Measurements from ENCODE around the gene GRAMD1A.
"Not testable (repeated sequence)": the region's sequence is repeated elsewhere in the genome, so short reads cannot be mapped to it uniquely, and the experiment has no call there.

Gene GRAMD1A

GRCh38 chr19:35021596-35021995 lies 21.5 kb downstream of the GRAMD1A start:
- no peak for DNase-seq

- DNase-seq = no peak
Measured at GRCh38 chr19:35022460-35022859, 22.3 kb downstream of the GRAMD1A start.

- DNase-seq = no peak
Measured at GRCh38 chr19:35023428-35023827, 23.3 kb downstream of the GRAMD1A start.

- DNase-seq = no peak
Measured at GRCh38 chr19:35024095-35024494, 24.0 kb downstream of the GRAMD1A start.

- DNase-seq = no peak
Measured at GRCh38 chr19:35025969-35026368, 25.8 kb downstream of the GRAMD1A start.

- no peak for DNase-seq
Measured at GRCh38 chr19:35026418-35026817, 26.3 kb downstream of the GRAMD1A start.

GRCh38 chr19:35027009-35027408 lies 26.9 kb downstream of the GRAMD1A start:
- no peak for DNase-seq

- DNase-seq = no peak
Measured at GRCh38 chr19:35027851-35028599, 27.9 kb downstream of the GRAMD1A start.

- not testable (repeated sequence) for DNase-seq
Measured at GRCh38 chr19:35028600-35028885, 28.4 kb downstream of the GRAMD1A start.

GRCh38 chr19:35029275-35029736 lies 29.2 kb downstream of the GRAMD1A start:
- not testable (repeated sequence) for DNase-seq

- no peak for DNase-seq
Measured at GRCh38 chr19:35029737-35030256, 29.7 kb downstream of the GRAMD1A start.

GRCh38 chr19:35030257-35031071 lies 30.3 kb downstream of the GRAMD1A start, which contains the start of gene SCN1B:
Gene SCN1B, plus strand, starts transcription at chr19:35030470. Its CDS starts 351 bp downstream, at chr19:35030821.
- peak; percentile 75 for DNase-seq

- no peak for DNase-seq
Measured at GRCh38 chr19:35031072-35031881, 31.2 kb downstream of the GRAMD1A start.

- no peak for DNase-seq
Measured at GRCh38 chr19:35032356-35032865, 32.3 kb downstream of the GRAMD1A start.

GRCh38 chr19:35033067-35034004 lies 33.2 kb downstream of the GRAMD1A start:
- no peak for DNase-seq

GRCh38 chr19:35034005-35034502 lies 33.9 kb downstream of the GRAMD1A start:
- no peak for DNase-seq

GRCh38 chr19:35034588-35035382 lies 34.7 kb downstream of the GRAMD1A start:
- no peak for DNase-seq

GRCh38 chr19:35037716-35038622 lies 37.8 kb downstream of the GRAMD1A start:
- no peak for DNase-seq

All from activated naive CD4-positive, alpha-beta T cell treated with anti-CD3 and anti-CD28 coated beads, Interleukin-2, amount 50 U/mL, for 16 hours (primary cell).